Measurements from ENCODE around the gene SP100.

DNA sequence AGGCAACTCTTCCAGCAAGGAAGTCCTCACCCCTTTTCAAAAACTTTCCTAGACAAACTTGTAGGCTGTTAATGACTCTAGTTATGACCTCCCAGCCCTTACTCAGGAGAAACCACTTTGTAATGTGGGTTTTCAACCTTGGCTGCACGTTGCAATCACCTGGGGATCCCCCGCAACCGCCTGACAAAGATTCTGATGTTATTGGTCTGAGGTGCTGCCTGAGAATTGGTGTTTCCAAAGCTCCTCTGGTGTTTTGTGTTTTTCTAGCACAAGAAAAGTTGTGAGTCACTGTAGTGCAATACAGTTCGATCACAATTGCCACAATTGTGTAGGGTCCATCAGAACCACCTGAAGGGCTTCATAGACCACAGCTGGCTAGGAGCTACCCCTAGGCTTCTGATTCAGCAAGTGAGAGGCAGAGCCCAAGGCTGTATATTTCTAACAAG is 121.6 kb downstream of the SP100 start:
- no peak for TF ChIP-seq POLR2A (IDR thresholded peaks at IDR 0.05)
- TF ChIP-seq, protein P1, sequence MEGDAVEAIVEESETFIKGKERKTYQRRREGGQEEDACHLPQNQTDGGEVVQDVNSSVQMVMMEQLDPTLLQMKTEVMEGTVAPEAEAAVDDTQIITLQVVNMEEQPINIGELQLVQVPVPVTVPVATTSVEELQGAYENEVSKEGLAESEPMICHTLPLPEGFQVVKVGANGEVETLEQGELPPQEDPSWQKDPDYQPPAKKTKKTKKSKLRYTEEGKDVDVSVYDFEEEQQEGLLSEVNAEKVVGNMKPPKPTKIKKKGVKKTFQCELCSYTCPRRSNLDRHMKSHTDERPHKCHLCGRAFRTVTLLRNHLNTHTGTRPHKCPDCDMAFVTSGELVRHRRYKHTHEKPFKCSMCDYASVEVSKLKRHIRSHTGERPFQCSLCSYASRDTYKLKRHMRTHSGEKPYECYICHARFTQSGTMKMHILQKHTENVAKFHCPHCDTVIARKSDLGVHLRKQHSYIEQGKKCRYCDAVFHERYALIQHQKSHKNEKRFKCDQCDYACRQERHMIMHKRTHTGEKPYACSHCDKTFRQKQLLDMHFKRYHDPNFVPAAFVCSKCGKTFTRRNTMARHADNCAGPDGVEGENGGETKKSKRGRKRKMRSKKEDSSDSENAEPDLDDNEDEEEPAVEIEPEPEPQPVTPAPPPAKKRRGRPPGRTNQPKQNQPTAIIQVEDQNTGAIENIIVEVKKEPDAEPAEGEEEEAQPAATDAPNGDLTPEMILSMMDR (IDR thresholded peaks at IDR 0.05), result no peak
